K562 (cell line): ENCODE data around the gene CALCOCO2.

Source experiments
- CTCF ChIP-seq, 3 experiments: IDR thresholded peaks in 2 of 3; conservative IDR thresholded peaks in 1 of 3; 2 replicates each; pipeline ENCODE4 v1.5.1; 2011 to 2012; ENCODE audit warnings: low read length in 3 of 3, mild to moderate bottlenecking in 3 of 3, control low read depth in 2 of 3, improper control_type of control experiment in 1 of 3, inconsistent platforms in 1 of 3, low read depth in 1 of 3, mixed read lengths in 1 of 3, moderate library complexity in 1 of 3; ENCODE audit not compliant: insufficient read depth in 2 of 3
- FOS ChIP-seq: IDR thresholded peaks from 3 replicates; pipeline ENCODE4 v1.6.1; 2011; ENCODE audit not compliant: insufficient read length; ENCODE audit errors: extremely low read depth
- HMGXB4 ChIP-seq: sonication (generic); formaldehyde crosslinking; IDR thresholded peaks from 2 replicates; pipeline ENCODE4 v1.8.1; 2023; ENCODE audit warnings: mild to moderate bottlenecking, missing genetic modification reagents
- KDM2B ChIP-seq: fragments of 250-450 bp; sonication (Bioruptor Pico); IDR thresholded peaks from 2 replicates; pipeline ENCODE4 v1.8.0; 2021; ENCODE audit warnings: mild to moderate bottlenecking, moderate library complexity
- SIX5 ChIP-seq, 2 experiments: IDR thresholded peaks; 2 replicates each; pipeline ENCODE4 v1.6.1; 2011; ENCODE audit warnings: low read length in 2 of 2, borderline replicate concordance in 1 of 2, low read depth in 1 of 2, mild to moderate bottlenecking in 1 of 2, moderate library complexity in 1 of 2; ENCODE audit not compliant: insufficient read depth in 1 of 2
- TAF1 ChIP-seq: IDR thresholded peaks from 2 replicates; pipeline ENCODE4 v1.6.1; 2011; ENCODE audit warnings: mild to moderate bottlenecking, low read length, moderate library complexity; ENCODE audit not compliant: insufficient read depth, control insufficient read depth, severe bottlenecking; ENCODE audit errors: extremely low read depth
- USF1 ChIP-seq: sonication (generic); formaldehyde crosslinking; IDR thresholded peaks from 2 replicates; pipeline ENCODE4 v1.9.0; 2022; ENCODE audit warnings: mild to moderate bottlenecking, missing genetic modification reagents
- USF2 ChIP-seq: sonication (generic); formaldehyde crosslinking; IDR thresholded peaks from 2 replicates; pipeline ENCODE4 v1.5.0; 2020; ENCODE audit warnings: missing genetic modification reagents
- ZNF12 ChIP-seq: sonication (generic); formaldehyde crosslinking; IDR thresholded peaks from 2 replicates; pipeline ENCODE4 v1.4.0; 2020; ENCODE audit warnings: mild to moderate bottlenecking, missing genetic modification reagents
- ZNF253 ChIP-seq: fragments of 250-450 bp; sonication (Bioruptor Pico); conservative IDR thresholded peaks from 2 replicates; pipeline ENCODE4 v1.6.1; 2021; ENCODE audit warnings: mild to moderate bottlenecking

- TF ChIP-seq HMGXB4 (CRISPR knock-in tag) (no peak), CTCF (IDR thresholded peaks at IDR 0.05 in 2 of 3, conservative IDR thresholded peaks at IDR 0.05 in 1 of 3; ENCODE audit: insufficient read depth in 2 of 3, low read depth in 1 of 3, low read length in 3 of 3) (no peak), ZNF253 (CRISPR knock-in tag) (no peak), SIX5 (IDR thresholded peaks at IDR 0.05; ENCODE audit: borderline replicate concordance in 1 of 2, insufficient read depth in 1 of 2, low read depth in 1 of 2, low read length in 2 of 2) (no peak), FOS (no peak), KDM2B (CRISPR knock-in tag) (no peak), USF1 (CRISPR knock-in tag) (no peak), USF2 (CRISPR knock-in tag) (no peak), TAF1 (no peak), ZNF12 (CRISPR knock-in tag) (no peak)
These were observed 78.9 kb downstream of the CALCOCO2 start for GRCh38 chr17:48909783-48910182.
